Brain pericyte (primary cell): Measurements from ENCODE around the gene ANKS1B.
"Not testable (repeated sequence)": the region's sequence is repeated elsewhere in the genome, so short reads cannot be mapped to it uniquely, and the experiment has no call there.

Experiments used
- DNase-seq: peaks from one replicate; pipeline ENCODE4 v3.0.0-alpha.2; 2012; ENCODE audit warnings: low read depth, low spot score

ANKS1B gene

GRCh38 chr12:99765469-99766114 is 219.1 kb downstream of the ANKS1B start:
- DNase-seq = no peak

GRCh38 chr12:99759444-99759843 is 225.3 kb downstream of the ANKS1B start:
- DNase-seq = no peak

- no peak for DNase-seq
Measured at GRCh38 chr12:99758997-99759396, 225.7 kb downstream of the ANKS1B start.

DNA sequence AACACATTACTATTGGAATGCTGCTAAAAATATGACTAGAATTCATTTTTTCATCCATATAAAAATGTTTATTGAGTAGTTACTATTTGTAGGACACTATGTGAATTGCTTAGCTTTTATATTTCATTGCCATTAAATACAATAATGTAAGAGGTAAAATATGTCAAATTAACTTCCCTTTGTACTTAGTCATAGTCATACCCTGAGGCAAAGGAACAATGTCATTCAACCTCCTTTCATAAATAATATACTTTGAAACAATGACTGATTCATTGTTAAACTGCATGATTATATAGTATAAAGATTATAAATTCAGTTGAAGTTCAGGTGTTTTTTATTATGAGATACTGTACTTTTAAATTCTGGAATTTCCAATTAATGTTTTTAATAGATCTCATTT is 232.0 kb downstream of the ANKS1B start:
- no peak for DNase-seq

GRCh38 chr12:99746538-99746937 is 238.2 kb downstream of the ANKS1B start:
- DNase-seq = no peak

DNA sequence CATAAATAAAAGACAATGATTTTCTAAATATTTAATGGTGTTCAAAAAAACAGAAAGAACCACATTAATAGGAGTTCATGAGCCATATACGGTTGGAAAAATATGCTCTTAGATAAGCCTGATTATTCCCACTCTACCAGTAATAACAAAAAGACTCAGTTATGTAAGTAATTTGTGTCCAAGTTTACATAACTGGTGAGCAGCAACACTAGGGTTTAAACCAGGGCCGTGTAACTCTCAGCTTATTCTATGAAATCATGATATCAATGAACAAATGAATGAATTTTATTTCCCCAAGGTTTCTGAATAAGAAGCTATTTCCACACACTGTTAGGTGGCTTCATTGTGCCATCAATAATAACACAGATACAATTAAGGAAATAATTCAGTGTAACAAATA is 238.8 kb downstream of the ANKS1B start:
- no peak for DNase-seq

- DNase-seq = no peak
Measured at GRCh38 chr12:99745121-99745520, 239.6 kb downstream of the ANKS1B start.

GRCh38 chr12:99736760-99737269 is 247.9 kb downstream of the ANKS1B start:
- no peak for DNase-seq

GRCh38 chr12:99732131-99732530 is 252.6 kb downstream of the ANKS1B start:
- no peak for DNase-seq

DNA sequence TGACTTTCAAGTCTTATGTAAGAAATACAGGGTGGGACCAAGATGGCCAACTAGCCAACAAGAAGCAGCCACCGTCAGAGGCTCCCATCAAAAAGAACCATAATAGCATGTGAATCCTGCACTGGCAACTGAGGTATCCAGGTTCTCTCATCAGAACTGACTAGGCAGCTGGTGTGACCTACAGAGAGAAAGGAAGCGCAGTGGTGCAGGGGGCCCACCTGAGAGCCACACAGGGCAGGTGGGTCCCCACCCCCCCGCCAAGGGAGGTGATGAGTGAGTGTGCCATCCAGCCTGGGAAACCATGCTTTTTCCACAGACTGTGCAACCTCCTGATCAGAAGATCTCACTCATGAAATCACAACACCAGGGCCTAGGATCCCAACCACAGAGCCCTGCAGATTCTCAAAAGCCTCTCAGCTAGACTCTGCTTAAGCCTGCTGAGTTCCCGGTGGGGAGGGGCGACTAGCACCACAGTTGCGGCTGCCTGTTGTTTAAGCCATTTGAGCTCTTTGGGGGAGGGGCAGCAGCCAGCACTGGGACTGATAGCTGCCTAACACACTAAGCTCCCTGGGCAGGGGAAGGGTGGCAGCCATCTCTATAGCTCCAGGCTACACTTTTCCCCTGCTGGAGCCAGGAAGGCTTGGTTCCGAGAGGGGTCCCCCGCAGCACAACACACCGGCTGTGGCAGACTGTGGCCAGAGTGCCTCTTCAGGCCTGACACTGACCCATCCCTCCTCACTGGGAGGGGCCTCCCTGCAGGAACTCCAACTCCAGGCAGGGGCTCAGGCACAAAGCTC is 261.8 kb downstream of the ANKS1B start:
- no peak for DNase-seq

DNA sequence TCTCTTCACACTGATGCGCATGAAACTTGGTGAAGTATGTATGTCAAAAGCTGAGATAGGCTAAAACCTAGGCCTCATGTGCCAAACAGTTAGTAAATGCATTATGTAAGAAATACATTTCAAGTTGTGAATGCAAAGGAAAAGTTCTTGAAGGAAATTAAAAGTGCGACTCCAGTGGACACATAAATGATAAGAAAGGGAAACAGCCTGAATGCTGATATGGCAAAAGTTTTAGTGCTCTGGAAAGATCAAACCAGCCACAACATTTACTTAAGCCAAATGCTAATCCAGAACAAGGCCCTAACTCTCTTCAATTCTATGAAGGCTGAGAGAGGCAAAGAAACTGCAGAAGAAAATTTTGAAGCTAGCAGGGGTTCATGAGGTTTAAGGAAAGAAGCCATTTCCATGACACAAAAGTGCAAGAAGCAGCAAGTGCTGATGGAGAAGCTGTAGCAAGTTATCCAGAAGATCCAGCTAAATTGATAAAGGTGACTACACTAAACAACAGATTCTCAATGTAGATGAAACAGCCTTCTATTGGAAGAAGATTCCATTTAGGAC is 262.9 kb downstream of the ANKS1B start:
- no peak for DNase-seq

DNA sequence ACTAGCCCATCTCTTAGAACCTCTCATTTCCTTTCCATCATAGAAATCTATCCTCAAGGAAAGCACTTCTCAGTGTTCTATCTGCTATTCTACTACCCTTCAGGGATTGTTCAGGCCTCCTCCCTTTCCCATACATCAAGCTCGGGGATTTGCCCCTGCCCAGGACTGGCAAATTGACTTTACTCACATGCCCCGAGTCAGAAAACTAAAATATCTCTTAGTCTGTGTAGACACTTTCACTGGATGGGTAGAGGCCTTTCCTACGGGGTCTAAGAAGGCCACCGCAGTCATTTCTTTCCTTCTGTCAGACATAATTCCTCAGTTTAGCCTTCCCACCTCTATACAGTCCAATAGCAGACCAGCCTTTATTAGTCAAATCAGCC is 264.7 kb downstream of the ANKS1B start:
- DNase-seq = not testable (repeated sequence)

GRCh38 chr12:99719411-99720082 is 265.2 kb downstream of the ANKS1B start:
- not testable (repeated sequence) for DNase-seq

DNA sequence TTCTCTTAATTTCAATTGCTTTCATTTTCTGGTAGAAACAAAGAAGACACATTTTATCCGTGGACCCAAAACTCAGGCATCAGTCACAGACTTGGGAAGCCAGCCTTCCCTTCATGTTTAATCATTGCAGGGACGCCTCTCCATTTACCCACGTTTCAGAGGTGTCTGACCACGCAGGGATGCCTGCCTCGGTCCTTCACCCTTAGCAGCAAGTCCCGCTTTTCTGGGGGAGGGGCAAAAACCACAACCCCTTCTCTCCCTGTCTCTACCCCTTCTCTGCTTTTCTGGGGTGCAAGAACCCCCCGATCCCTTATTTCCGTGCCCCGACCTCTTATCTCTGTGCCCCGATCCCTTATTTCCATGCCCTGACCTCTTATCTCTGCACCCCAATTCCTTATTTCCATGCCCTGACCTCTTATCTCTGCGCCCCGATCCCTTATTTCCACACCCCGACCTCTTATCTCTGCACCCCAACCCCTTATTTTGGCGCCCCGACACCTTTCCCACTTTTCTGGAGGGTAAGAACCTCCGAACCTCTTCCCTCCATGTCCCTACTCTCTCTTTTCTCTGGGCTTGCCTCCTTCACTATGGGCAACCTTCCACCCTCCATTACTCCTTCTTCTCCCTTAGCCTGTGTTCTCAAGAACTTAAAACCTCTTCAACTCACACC is 268.8 kb downstream of the ANKS1B start:
- DNase-seq = not testable (repeated sequence)

- not testable (repeated sequence) for DNase-seq
Measured at GRCh38 chr12:99714921-99715320, 269.8 kb downstream of the ANKS1B start.

DNA sequence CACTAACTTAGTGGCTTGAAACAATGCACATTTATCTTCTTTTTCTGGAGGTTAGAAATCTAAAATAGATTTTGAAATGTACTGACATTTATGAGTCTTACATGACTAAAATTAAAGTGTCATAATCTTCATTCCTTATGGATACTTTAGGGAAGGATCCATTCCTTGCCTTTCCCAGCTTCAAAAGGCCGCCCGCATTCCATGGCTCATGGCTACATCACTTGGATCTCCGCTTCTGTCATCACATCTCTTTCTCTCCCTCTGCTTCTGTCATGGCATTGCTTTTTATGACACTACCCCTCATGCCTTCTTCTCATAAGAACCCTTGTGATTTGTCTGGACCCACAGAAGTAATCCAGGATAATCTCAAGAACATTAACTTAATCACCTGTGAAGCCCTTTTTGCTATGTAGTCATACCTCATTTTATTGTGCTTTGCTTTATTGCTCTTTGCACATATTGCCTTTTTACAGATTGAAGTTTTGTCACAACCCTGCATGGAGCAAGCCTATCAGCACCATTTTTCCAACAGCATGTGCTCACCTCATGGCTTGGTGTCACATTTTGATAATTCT is 270.7 kb downstream of the ANKS1B start:
- no peak for DNase-seq

DNA sequence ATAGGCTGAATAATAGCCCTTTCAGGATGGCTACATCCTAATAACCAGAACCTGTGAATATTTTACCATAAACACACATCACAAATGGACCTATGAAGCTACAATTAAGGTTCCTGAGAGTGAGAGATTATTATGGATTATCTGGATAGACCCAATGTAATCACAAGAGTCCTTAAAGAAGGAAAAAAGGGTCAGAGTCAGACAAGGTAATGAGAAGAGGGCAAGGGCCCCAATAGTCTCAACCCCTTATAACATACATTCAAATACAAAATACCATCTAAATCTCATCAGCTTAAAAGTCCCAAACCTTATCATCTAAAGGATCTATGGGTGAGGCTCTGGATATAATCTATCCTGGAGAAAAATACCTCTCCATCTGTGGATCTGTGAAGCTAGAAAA is 272.5 kb downstream of the ANKS1B start:
- no peak for DNase-seq

GRCh38 chr12:99711246-99711645 is 273.5 kb downstream of the ANKS1B start:
- DNase-seq = no peak

DNA sequence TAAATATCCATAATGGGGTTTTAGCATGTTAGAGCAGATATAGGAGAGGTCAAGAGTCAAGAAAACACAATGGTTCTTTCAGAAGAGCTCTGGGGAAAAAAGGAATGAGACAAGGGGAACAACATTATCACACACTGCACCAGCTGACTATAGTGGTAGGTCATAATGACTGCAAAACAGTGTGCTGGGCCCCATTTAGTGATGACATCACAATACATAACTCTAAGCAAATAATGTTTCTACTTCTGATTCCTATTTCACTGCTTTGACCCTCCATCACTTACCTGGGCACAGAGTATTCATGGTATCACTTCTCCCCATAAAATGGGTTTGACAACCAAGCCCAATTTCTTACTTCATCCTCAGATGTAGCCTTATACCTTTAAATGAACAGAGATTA is 275.1 kb downstream of the ANKS1B start:
- DNase-seq = no peak

DNA sequence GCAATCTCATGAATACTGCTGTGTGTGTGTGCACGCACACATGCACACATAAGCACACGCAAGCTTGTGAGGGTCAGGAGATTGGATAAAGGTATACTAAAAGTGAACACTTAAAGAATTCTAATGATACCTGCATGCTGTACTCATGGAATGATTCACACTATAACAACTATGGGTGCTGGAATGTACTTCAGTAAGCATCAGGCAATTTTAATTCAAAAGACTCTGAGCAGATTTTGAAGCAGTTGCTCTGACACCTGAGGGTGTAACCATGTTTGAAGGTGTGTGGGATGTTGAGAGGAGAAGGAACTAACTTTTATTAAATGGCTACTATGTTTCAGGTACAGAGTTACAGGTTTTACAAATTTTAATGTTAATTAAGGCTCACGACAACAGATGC is 275.6 kb downstream of the ANKS1B start:
- no peak for DNase-seq

DNA sequence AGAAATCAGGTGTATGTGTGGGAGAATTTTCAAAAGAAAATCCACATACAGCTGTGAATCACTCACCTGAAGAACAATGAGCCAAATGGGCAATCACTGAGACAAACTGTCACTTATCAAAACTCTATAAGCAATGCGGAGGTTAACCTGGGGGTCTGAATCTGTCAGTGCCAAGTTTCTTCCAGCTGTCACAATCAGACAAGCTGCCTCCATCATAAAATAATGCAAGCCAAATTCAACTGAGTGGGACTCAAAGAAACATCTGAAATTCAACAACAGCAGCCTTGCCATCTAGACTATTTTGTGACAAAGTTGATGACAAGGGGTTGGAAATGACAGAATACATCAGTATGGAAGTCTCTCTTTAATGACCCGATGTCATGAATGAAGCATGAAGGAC is 276.9 kb downstream of the ANKS1B start:
- DNase-seq = no peak
